AG08396 (cell line): ENCODE data around the gene WDR45.
A peak's percentile ranks its signal among the peaks of the same experiment; 100 is the strongest.

Experiments used
- DNase-seq: peaks from one replicate; pipeline ENCODE4 v3.0.0; 2012; ENCODE audit warnings: low spot score, mixed read lengths

WDR45 gene

GRCh38 chrX:49073601-49074575 lies 5.8 kb downstream of the WDR45 start, which contains the start of gene PRAF2:
TSS of gene PRAF2 (minus strand) at chrX:49074002. CDS start at chrX:49073987, 15 bp downstream.
- DNase-seq = peak; percentile 90

- peak; percentile 29 for DNase-seq
These were observed 7.0 kb downstream of the WDR45 start for GRCh38 chrX:49072712-49073095.

GRCh38 chrX:49071877-49072711 lies 7.6 kb downstream of the WDR45 start:
- peak; percentile 89 for DNase-seq

DNA sequence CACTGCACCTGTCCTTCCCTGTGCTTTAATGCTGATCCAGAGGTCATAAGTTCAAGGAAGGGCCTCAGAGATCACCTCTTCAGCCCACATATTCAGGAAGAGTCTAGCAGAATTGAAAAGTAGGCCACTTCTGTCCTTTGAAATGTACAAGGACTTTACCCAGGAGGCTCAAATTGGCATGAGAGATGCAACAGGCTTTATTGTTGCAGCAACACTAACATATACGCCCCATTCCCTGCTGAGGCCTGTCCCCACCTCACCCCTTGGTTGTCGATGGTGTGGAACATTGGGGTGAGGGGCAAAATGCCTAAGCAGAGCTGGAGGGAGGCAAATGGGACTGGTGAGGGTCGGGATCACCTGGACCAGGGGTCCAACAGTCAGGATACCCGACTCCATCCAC lies 8.7 kb downstream of the WDR45 start:
- no peak for DNase-seq

GRCh38 chrX:49069038-49069437 lies 10.6 kb downstream of the WDR45 start:
- no peak for DNase-seq

DNA sequence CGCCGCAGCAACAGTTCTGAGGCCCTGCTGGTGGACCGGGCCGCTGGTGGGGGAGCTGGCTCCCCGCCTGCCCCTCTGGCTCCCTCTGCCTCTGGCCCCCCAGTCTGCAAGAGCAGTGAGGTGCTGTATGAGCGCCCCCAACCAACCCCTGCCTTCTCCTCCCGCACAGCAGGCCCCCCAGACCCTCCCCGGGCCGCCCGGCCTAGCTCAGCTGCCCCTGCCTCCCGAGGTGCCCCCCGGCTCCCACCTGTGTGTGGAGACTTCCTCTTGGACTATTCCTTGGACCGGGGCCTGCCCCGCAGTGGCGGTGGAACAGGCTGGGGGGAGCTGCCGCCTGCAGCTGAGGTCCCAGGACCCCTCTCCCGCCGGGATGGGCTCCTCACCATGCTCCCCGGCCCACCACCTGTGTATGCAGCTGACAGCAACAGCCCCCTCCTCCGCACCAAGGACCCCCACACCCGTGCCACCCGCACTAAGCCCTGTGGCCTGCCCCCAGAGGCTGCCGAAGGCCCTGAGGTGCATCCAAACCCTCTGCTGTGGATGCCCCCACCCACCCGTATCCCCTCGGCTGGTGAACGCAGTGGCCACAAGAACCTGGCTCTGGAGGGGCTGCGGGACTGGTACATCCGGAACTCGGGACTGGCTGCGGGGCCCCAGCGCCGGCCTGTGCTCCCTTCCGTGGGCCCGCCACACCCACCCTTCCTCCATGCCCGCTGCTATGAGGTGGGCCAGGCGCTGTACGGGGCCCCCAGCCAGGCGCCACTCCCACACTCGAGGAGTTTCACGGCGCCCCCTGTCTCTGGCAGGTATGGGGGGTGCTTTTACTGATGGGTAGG lies 12.2 kb downstream of the WDR45 start:
- DNase-seq = no peak

DNA sequence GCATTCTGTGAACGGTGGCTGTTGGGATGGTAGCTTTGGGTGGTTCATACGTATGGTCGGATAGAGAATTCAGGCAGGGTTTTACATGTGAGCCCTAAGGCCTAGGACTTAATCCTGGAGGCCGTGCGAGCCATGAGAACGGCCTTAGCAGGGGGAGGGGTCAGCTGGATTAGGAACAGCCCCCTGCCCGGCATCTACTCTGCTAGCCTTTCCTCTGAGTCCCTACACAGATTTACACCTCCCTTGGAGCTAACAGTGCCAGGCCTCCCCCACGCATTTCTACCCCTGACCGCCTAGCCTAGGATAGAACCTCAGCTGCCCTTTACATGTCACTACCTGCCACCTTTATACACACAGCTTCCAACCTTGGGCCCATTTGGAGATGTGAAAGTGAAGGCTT lies 13.0 kb downstream of the WDR45 start:
- no peak for DNase-seq

GRCh38 chrX:49066278-49066677 lies 13.4 kb downstream of the WDR45 start:
- no peak for DNase-seq

- DNase-seq = no peak
These were observed 15.0 kb downstream of the WDR45 start for GRCh38 chrX:49064735-49065134.

- no peak for DNase-seq
These were observed 15.4 kb downstream of the WDR45 start for GRCh38 chrX:49064303-49064702.

DNA sequence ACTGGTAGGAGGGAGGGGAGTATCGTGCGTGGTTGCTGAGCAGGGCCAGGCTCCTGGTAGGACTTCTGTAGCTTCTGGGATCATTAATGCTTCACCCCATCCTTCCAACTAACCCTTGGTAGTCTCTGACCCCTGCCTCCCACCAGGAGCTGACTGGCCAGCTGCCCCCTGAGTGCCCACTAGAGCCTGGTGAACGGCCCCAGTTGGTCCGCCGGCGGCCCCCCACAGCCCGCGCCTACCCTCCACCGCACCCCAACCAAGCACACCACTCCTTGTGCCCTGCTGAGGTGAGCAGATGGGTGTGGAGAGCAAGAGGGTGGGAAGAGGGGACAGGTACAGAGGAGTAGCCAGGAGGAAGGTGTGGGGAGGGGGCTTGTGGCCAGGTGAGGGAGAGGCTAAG lies 16.0 kb downstream of the WDR45 start:
- no peak for DNase-seq

GRCh38 chrX:49061916-49062315 lies 17.8 kb downstream of the WDR45 start:
- no peak for DNase-seq

GRCh38 chrX:49061490-49061889 lies 18.2 kb downstream of the WDR45 start:
- DNase-seq = no peak

- DNase-seq = no peak
These were observed 18.8 kb downstream of the WDR45 start for GRCh38 chrX:49060914-49061313.

- DNase-seq = no peak
These were observed 20.0 kb downstream of the WDR45 start for GRCh38 chrX:49059681-49060085.

- no peak for DNase-seq
These were observed 20.5 kb downstream of the WDR45 start for GRCh38 chrX:49059201-49059600.

DNA sequence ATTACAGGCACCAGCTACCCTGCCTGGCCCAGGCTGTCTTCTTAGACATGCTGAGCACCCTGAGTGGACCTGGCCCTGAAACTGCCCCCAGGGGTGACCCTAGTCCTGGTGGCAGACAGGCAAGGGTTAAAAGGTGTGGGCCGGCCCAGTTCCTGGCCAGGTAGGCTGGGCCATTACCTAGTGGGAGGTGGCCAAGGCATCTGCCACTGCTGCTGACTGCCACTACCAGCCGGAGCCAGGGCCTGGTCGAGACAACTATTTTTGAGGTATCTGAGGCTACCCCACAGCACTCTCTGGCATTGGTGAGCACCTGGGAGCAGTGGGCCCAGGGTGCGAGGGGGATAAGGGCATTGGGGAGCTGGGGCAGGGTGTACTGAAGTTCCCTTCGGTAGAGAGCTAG lies 20.9 kb downstream of the WDR45 start, which contains the start of gene CCDC120:
TSS of gene CCDC120 (plus strand) at position 206 of the 400 bp plus-strand sequence. CDS start 3,043 bp downstream, outside the sequence.
- no peak for DNase-seq

GRCh38 chrX:49054073-49054762 lies 25.5 kb downstream of the WDR45 start:
- no peak for DNase-seq

DNA sequence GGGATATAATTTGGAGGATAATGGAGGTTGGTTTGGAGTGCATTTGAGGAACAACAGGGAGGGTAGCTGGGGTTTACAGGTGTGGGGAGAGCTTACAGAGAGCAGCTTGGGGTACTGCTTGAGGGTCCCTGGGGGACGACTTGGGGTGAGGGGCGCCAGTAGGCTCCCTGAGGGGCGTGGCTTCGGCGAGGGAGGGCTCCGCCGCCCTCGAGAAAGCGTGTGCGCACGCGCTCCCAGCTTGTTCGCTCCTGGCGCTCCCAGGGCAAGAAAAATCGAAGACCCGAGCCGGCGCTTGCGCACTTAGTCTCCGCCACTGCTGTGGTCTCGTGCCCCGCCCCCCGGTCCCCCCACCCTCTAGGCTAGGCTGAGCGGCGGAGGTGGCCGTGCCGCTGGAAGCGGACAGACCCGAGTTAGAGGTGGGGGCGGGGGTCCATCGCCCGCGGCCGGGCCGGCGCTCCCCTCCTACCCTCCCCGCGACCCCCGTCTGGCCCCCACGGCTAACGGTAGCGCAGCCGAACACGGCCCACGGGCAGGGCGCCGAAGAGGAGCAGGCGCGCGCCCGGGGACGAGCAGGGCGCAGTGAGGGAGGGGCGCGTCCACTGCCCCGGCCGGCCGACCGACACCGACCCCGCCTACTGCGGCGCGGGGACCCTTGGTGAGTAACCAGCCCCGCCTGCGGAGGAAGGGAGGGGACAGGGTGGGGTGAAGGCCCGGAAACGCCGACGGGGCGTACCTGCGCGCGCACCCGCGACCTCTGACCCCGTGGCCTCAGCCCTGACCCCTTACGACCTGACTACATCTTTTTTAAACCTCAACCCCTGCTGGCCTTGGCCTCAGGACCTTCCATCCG lies 26.2 kb downstream of the WDR45 start:
- peak; percentile 57 for DNase-seq

GRCh38 chrX:49043987-49044281 lies 35.8 kb downstream of the WDR45 start:
- DNase-seq = no peak
